ENCODE measurements around the gene CYB5B.

DNA sequence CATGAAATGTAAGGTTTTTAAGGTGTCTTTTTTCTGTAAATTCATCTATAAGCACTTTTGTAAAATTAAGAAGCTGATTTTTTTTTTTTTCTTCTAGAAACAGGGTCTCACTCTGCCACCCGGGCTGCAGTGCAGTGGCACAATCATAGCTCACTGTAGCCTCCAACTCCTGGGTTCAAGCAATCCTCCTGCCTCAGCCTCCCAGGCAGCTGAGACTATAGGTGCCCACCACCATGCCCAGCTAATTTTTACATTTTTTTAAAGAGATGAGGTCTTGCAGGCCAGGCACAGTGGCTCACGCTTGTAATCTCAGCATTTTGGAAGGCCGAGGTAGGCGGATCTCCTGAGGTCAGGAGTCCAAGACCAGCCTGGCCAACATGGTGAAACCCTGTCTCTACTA, 4.5 kb upstream of the CYB5B start:
- TF ChIP-seq, protein P1, sequence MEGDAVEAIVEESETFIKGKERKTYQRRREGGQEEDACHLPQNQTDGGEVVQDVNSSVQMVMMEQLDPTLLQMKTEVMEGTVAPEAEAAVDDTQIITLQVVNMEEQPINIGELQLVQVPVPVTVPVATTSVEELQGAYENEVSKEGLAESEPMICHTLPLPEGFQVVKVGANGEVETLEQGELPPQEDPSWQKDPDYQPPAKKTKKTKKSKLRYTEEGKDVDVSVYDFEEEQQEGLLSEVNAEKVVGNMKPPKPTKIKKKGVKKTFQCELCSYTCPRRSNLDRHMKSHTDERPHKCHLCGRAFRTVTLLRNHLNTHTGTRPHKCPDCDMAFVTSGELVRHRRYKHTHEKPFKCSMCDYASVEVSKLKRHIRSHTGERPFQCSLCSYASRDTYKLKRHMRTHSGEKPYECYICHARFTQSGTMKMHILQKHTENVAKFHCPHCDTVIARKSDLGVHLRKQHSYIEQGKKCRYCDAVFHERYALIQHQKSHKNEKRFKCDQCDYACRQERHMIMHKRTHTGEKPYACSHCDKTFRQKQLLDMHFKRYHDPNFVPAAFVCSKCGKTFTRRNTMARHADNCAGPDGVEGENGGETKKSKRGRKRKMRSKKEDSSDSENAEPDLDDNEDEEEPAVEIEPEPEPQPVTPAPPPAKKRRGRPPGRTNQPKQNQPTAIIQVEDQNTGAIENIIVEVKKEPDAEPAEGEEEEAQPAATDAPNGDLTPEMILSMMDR (IDR thresholded peaks at IDR 0.05; ENCODE audit: low read depth, low read length): no peak
- TF ChIP-seq EZH2phosphoT487 (IDR thresholded peaks at IDR 0.05; ENCODE audit: low read depth): no peak
